Neural cell (in vitro differentiated cells): ENCODE data around the gene SERPINA9. TPM values are rescaled to one million over a fixed set of nuclear protein-coding genes. Genes with fewer than 3 reads are reported as not detected.

Experiments used
- H2AFZ ChIP-seq: fragments of 200-600, 300-800 bp; sonication (generic), shearing (Covaris generic); 2 replicates; pipeline ENCODE4 v1.6.0; 2014; ENCODE audit warnings: low read depth, mild to moderate bottlenecking, antibody characterized with exemption, low read length, moderate library complexity
- H3F3A ChIP-seq: fragments of 200-600 bp; shearing (Covaris generic); 2 replicates; pipeline ENCODE4 v1.6.1; 2016; ENCODE audit warnings: mild to moderate bottlenecking, moderate library complexity, mixed read lengths, antibody characterized with exemption, low read length; ENCODE audit not compliant: insufficient read depth, poor library complexity, severe bottlenecking
- H3K27ac ChIP-seq: fragments of 200-600, 300-800 bp; sonication (generic), shearing (Covaris generic); 2 replicates; pipeline ENCODE4 v1.5.1; 2014; ENCODE audit warnings: mild to moderate bottlenecking, low read length, moderate library complexity
- H3K27me3 ChIP-seq: fragments of 300-800, 200-600 bp; sonication (generic), shearing (Covaris generic); 2 replicates; pipeline ENCODE4 v1.6.0; 2014; ENCODE audit warnings: mild to moderate bottlenecking, low read depth, low read length, moderate library complexity; ENCODE audit not compliant: insufficient read depth
- H3K36me3 ChIP-seq: fragments of 300-800, 200-600 bp; sonication (generic), shearing (Covaris generic); 2 replicates; pipeline ENCODE4 v1.5.1; 2014; ENCODE audit warnings: mild to moderate bottlenecking, antibody characterized with exemption, low read length, moderate library complexity; ENCODE audit not compliant: insufficient read depth
- H3K4me2 ChIP-seq: fragments of 300-800, 200-600 bp; sonication (generic), shearing (Covaris generic); 2 replicates; pipeline ENCODE4 v1.6.0; 2014; ENCODE audit warnings: mild to moderate bottlenecking, low read length
- H3K4me3 ChIP-seq: fragments of 300-800, 200-600 bp; sonication (generic), shearing (Covaris generic); 2 replicates; pipeline ENCODE4 v1.5.1; 2014; ENCODE audit warnings: mild to moderate bottlenecking, low read length, moderate library complexity
- H3K79me2 ChIP-seq: fragments of 200-600 bp; shearing (Covaris generic); replicated peaks from 2 replicates; pipeline ENCODE4 v1.6.0; 2014; ENCODE audit warnings: mild to moderate bottlenecking, low read length, moderate library complexity; ENCODE audit not compliant: insufficient read depth
- H3K9ac ChIP-seq: fragments of 300-800, 200-600 bp; sonication (generic), shearing (Covaris generic); 2 replicates; pipeline ENCODE4 v1.6.1; 2016; ENCODE audit warnings: mild to moderate bottlenecking, low read length, mixed read lengths
- H3K9me2 ChIP-seq: fragments of 200-600 bp; shearing (Covaris generic); 2 replicates; pipeline ENCODE4 v1.6.1; 2016; ENCODE audit warnings: mild to moderate bottlenecking, low read length, mixed read lengths; ENCODE audit not compliant: insufficient read depth
- H3K9me3 ChIP-seq: fragments of 200-600, 300-800 bp; sonication (generic), shearing (Covaris generic); 2 replicates; pipeline ENCODE4 v1.6.1; 2016; ENCODE audit warnings: mild to moderate bottlenecking, mixed run types, low read length, moderate library complexity, mixed read lengths
- H4K20me1 ChIP-seq: fragments of 200-600 bp; shearing (Covaris generic); 2 replicates; pipeline ENCODE4 v1.6.1; 2016; ENCODE audit warnings: mild to moderate bottlenecking, mixed run types; ENCODE audit not compliant: insufficient read depth
- CTCF ChIP-seq: fragments of 450-650 bp; IDR thresholded peaks from 2 replicates; pipeline ENCODE4 v1.5.1; 2014; ENCODE audit warnings: antibody characterized with exemption, mild to moderate bottlenecking, moderate library complexity; ENCODE audit not compliant: poor library complexity, severe bottlenecking
- EP300 ChIP-seq: fragments of 450-650 bp; conservative IDR thresholded peaks from 2 replicates; pipeline ENCODE4 v1.6.1; 2014; ENCODE audit warnings: antibody characterized with exemption, mild to moderate bottlenecking, moderate library complexity; ENCODE audit not compliant: poor library complexity, severe bottlenecking
- EZH2 ChIP-seq: fragments of 200-600, 300-800 bp; shearing (Covaris generic), sonication (generic); IDR thresholded peaks from 2 replicates; pipeline ENCODE4 v1.6.1; 2014; ENCODE audit warnings: antibody characterized with exemption, low read length, borderline replicate concordance, mild to moderate bottlenecking; ENCODE audit not compliant: insufficient read depth, poor library complexity, severe bottlenecking
- MXI1 ChIP-seq: fragments of 450-650 bp; conservative IDR thresholded peaks from 2 replicates; pipeline ENCODE4 v1.6.1; 2014; ENCODE audit warnings: antibody characterized with exemption, mild to moderate bottlenecking; ENCODE audit not compliant: poor library complexity, severe bottlenecking
- POLR2AphosphoS5 ChIP-seq: IDR thresholded peaks from 2 replicates; pipeline ENCODE4 v1.6.1; 2012
- RAD21 ChIP-seq: fragments of 450-650 bp; conservative IDR thresholded peaks from 2 replicates; pipeline ENCODE4 v1.6.1; 2014; ENCODE audit warnings: antibody characterized with exemption, mild to moderate bottlenecking, moderate library complexity
- REST ChIP-seq: IDR thresholded peaks from 2 replicates; pipeline ENCODE4 v1.6.1; 2012; ENCODE audit warnings: borderline replicate concordance
- SMC3 ChIP-seq: fragments of 450-650 bp; conservative IDR thresholded peaks from 2 replicates; pipeline ENCODE4 v1.6.1; 2014; ENCODE audit warnings: antibody characterized with exemption, mild to moderate bottlenecking, moderate library complexity; ENCODE audit not compliant: poor library complexity
- TAF1 ChIP-seq: IDR thresholded peaks from 2 replicates; pipeline ENCODE4 v1.6.1; 2012; ENCODE audit warnings: low read depth
- polyA plus RNA-seq: library from polyadenylated mRNA; depleted of rRNA; stranded (reverse); fragments of >200 nt; gene quantifications from 2 replicates; pipeline ENCODE4 v1.2.3, GENCODE V29; 2014

SERPINA9 gene
- polyA plus RNA-seq, 1 donor from 2014 or later = not detected

GRCh38 chr14:94484481-94484880 lies 8.5 kb upstream of the SERPINA9 start:
- Histone ChIP-seq H3F3A (no peaks in the 10 kb centered on the region), H3K9ac (no peak overlapping the region), H3K27ac (no peak overlapping the region), H2AFZ (no peak overlapping the region), H3K4me2 (no peak overlapping the region), H3K27me3 (no peaks in the 10 kb centered on the region), H3K4me3 (no peak overlapping the region), H3K9me2 (no peaks in the 10 kb centered on the region), H3K9me3 (no peaks in the 10 kb centered on the region), H4K20me1 (no peaks in the 10 kb centered on the region), H3K79me2 (no peaks in the 10 kb centered on the region), H3K36me3 (no peaks in the 10 kb centered on the region)
- TF ChIP-seq TAF1 (no peak), POLR2AphosphoS5 (no peak), EZH2 (no peak), SMC3 (no peak), REST (no peak), MXI1 (no peak), CTCF (no peak)

- peaks cover 2% of the 10 kb centered on the region for H3K9me3 ChIP-seq
- H3F3A ChIP-seq = no peaks in the 10 kb centered on the region
- H3K9ac ChIP-seq = no peak overlapping the region
- no peaks in the 10 kb centered on the region for H3K27me3 ChIP-seq
- no peaks in the 10 kb centered on the region for H3K36me3 ChIP-seq
- no peaks in the 10 kb centered on the region for H3K9me2 ChIP-seq
- TF ChIP-seq EZH2 (no peak), RAD21 (no peak), POLR2AphosphoS5 (no peak), TAF1 (no peak), REST (no peak), EP300 (no peak), SMC3 (no peak), CTCF (no peak), MXI1 (no peak)
- no peak overlapping the region for H3K4me2 ChIP-seq
- no peak overlapping the region for H2AFZ ChIP-seq
- H3K79me2 ChIP-seq = no peaks in the 10 kb centered on the region
- H3K4me3 ChIP-seq = no peak overlapping the region
- H4K20me1 ChIP-seq = no peaks in the 10 kb centered on the region
- no peak overlapping the region for H3K27ac ChIP-seq
Measured at GRCh38 chr14:94483729-94484275, 7.8 kb upstream of the SERPINA9 start.
